NB4 (cell line): ENCODE results near the gene NEO1.

ENCODE experiments used
- MAX ChIP-seq: IDR thresholded peaks from 2 replicates; pipeline ENCODE4 v1.6.1; 2011; ENCODE audit warnings: low read depth, low read length
- MYC ChIP-seq: IDR thresholded peaks from 2 replicates; pipeline ENCODE4 v1.6.1; 2011; ENCODE audit warnings: low read depth, low read length
- POLR2A ChIP-seq: IDR thresholded peaks from 2 replicates; pipeline ENCODE4 v1.6.1; 2011; ENCODE audit warnings: mild to moderate bottlenecking; ENCODE audit not compliant: insufficient read length; ENCODE audit errors: extremely low read depth
- TF ChIP-seq, protein P1 (sequence below): IDR thresholded peaks from one replicate; pipeline ENCODE4 v1.5.1; 2012; ENCODE audit warnings: low read depth, low read length

DNA sequence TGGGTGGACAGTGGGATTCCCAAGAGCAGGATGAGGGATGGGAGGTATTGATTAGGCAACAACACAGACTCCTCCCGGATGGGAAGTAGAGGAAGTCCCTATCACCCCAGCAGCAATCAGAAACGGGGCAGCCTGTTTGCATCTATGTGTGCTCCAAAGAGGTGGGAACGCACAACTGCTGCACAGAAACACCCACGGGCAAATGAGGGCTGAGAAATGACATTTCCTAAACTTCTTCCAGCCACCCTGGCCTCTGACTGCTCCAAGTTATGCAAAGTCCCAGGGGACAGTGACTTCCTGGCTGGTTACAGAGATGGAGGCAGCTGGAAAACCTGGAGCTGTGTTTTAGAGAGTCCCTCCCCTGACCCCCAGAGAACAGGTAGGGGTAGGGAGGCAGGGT lies 273.9 kb downstream of the NEO1 start:
- TF ChIP-seq POLR2A = no peak
- TF ChIP-seq, protein P1, sequence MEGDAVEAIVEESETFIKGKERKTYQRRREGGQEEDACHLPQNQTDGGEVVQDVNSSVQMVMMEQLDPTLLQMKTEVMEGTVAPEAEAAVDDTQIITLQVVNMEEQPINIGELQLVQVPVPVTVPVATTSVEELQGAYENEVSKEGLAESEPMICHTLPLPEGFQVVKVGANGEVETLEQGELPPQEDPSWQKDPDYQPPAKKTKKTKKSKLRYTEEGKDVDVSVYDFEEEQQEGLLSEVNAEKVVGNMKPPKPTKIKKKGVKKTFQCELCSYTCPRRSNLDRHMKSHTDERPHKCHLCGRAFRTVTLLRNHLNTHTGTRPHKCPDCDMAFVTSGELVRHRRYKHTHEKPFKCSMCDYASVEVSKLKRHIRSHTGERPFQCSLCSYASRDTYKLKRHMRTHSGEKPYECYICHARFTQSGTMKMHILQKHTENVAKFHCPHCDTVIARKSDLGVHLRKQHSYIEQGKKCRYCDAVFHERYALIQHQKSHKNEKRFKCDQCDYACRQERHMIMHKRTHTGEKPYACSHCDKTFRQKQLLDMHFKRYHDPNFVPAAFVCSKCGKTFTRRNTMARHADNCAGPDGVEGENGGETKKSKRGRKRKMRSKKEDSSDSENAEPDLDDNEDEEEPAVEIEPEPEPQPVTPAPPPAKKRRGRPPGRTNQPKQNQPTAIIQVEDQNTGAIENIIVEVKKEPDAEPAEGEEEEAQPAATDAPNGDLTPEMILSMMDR = no peak
- TF ChIP-seq MYC = no peak
- no peak for TF ChIP-seq MAX
